K562 (cell line): ENCODE data around the gene EPS8.

Source experiments
- CBX3 ChIP-seq, 2 experiments: IDR thresholded peaks; 1 replicate in 1 of 2; 2 replicates in 1 of 2; pipeline ENCODE4 v1.6.1; 2012; ENCODE audit warnings: inconsistent platforms in 2 of 2, low read length in 2 of 2, borderline replicate concordance in 1 of 2, control low read depth in 1 of 2
- CHD2 ChIP-seq: IDR thresholded peaks from 2 replicates; pipeline ENCODE4 v1.6.1; 2011; ENCODE audit warnings: low read depth, low read length
- CREM ChIP-seq: IDR thresholded peaks from 2 replicates; pipeline ENCODE4 v1.6.1; 2014; ENCODE audit warnings: antibody characterized with exemption, low read depth
- DPF2 ChIP-seq: fragments of 450-650 bp; IDR thresholded peaks from 2 replicates; pipeline ENCODE4 v1.6.1; 2016
- KLF16 ChIP-seq: IDR thresholded peaks from 2 replicates; pipeline ENCODE4 v1.6.1; 2016; ENCODE audit warnings: antibody characterized with exemption
- RBM22 ChIP-seq: fragments of 200-400 bp; formaldehyde crosslinking; IDR thresholded peaks from 2 replicates; pipeline ENCODE4 v1.6.1; 2018; ENCODE audit warnings: low read length, low read depth; ENCODE audit not compliant: poor library complexity, severe bottlenecking
- SP2 ChIP-seq: IDR thresholded peaks from 2 replicates; pipeline ENCODE4 v1.6.1; 2011; ENCODE audit warnings: mild to moderate bottlenecking, low read depth, low read length, moderate library complexity; ENCODE audit not compliant: poor library complexity, severe bottlenecking; ENCODE audit errors: extremely low read depth
- TGIF2 ChIP-seq: sonication (generic); formaldehyde crosslinking; IDR thresholded peaks from 2 replicates; pipeline ENCODE4 v1.8.1; 2022; ENCODE audit warnings: mild to moderate bottlenecking, missing genetic modification reagents, moderate library complexity
- THRAP3 ChIP-seq: fragments of 450-650 bp; IDR thresholded peaks from 2 replicates; pipeline ENCODE4 v1.6.1; 2016; ENCODE audit warnings: mild to moderate bottlenecking, inconsistent platforms, borderline replicate concordance
- ZNF384 ChIP-seq: IDR thresholded peaks from 2 replicates; pipeline ENCODE4 v1.6.1; 2012; ENCODE audit warnings: low read depth, low read length, improper control_type of control experiment
- ZNF431 ChIP-seq: sonication (generic); formaldehyde crosslinking; IDR thresholded peaks from 2 replicates; pipeline ENCODE4 v1.8.0; 2022; ENCODE audit warnings: mild to moderate bottlenecking, missing genetic modification reagents
- ZSCAN32 ChIP-seq: fragments of 450-650 bp; formaldehyde crosslinking; IDR thresholded peaks from 2 replicates; pipeline ENCODE4 v1.4.0; 2020; ENCODE audit warnings: mild to moderate bottlenecking, moderate library complexity
- TF ChIP-seq, protein P1 (sequence below): sonication (generic); formaldehyde crosslinking; IDR thresholded peaks from 2 replicates; pipeline ENCODE4 v1.8.1; 2023; ENCODE audit warnings: mild to moderate bottlenecking, missing genetic modification reagents
- TF ChIP-seq, protein P2 (sequence below), 3 experiments: IDR thresholded peaks in 2 of 3; conservative IDR thresholded peaks in 1 of 3; 2 replicates each; pipeline ENCODE4 v1.5.1; 2011 to 2012; ENCODE audit warnings: low read length in 3 of 3, mild to moderate bottlenecking in 3 of 3, control low read depth in 2 of 3, improper control_type of control experiment in 1 of 3, inconsistent platforms in 1 of 3, low read depth in 1 of 3, mixed read lengths in 1 of 3, moderate library complexity in 1 of 3; ENCODE audit not compliant: insufficient read depth in 2 of 3

DNA sequence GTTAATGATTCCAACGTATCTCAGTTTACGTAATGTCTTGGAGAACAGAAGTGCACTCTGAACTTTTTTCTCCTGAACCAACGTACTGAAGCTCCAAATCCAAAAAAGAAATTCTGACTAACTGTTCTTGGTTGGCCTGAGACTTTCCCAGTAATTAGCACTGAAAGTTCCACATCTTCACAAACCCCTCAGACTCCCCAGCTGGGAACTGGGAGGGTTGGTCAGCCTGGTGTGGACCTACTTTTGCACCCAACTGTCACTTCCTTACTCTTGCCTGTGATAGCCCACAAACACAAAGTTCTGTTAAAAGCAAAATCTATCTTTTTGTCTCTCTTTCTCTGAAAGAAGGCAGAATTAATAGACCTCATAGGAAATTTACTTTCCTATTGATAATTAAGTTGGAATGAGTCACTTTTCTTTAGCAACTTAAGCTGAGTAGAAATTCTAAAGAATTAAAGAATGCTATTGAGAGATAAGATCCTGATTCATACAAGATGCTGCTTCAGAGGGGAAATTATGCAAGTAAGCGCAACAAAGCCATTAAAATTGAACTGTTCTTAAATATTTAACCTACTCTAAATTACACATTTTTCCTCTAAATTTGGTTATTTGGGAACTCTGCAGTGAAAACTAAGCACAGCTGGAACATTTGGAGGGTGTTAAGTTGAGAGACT lies 155.0 kb downstream of the EPS8 start:
- TF ChIP-seq THRAP3 (no peak), ZNF384 (no peak), CBX3 (IDR thresholded peaks at IDR 0.05; ENCODE audit: borderline replicate concordance in 1 of 2, low read length in 2 of 2) (no peak), ZNF431 (no peak), KLF16 (no peak), DPF2 (no peak), RBM22 (no peak), CHD2 (no peak), CREM (no peak), SP2 (no peak), ZSCAN32 (CRISPR knock-in tag) (no peak), TGIF2 (no peak)
- TF ChIP-seq, protein P1, sequence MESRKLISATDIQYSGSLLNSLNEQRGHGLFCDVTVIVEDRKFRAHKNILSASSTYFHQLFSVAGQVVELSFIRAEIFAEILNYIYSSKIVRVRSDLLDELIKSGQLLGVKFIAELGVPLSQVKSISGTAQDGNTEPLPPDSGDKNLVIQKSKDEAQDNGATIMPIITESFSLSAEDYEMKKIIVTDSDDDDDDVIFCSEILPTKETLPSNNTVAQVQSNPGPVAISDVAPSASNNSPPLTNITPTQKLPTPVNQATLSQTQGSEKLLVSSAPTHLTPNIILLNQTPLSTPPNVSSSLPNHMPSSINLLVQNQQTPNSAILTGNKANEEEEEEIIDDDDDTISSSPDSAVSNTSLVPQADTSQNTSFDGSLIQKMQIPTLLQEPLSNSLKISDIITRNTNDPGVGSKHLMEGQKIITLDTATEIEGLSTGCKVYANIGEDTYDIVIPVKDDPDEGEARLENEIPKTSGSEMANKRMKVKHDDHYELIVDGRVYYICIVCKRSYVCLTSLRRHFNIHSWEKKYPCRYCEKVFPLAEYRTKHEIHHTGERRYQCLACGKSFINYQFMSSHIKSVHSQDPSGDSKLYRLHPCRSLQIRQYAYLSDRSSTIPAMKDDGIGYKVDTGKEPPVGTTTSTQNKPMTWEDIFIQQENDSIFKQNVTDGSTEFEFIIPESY (CRISPR knock-in tag): no peak
- TF ChIP-seq, protein P2, sequence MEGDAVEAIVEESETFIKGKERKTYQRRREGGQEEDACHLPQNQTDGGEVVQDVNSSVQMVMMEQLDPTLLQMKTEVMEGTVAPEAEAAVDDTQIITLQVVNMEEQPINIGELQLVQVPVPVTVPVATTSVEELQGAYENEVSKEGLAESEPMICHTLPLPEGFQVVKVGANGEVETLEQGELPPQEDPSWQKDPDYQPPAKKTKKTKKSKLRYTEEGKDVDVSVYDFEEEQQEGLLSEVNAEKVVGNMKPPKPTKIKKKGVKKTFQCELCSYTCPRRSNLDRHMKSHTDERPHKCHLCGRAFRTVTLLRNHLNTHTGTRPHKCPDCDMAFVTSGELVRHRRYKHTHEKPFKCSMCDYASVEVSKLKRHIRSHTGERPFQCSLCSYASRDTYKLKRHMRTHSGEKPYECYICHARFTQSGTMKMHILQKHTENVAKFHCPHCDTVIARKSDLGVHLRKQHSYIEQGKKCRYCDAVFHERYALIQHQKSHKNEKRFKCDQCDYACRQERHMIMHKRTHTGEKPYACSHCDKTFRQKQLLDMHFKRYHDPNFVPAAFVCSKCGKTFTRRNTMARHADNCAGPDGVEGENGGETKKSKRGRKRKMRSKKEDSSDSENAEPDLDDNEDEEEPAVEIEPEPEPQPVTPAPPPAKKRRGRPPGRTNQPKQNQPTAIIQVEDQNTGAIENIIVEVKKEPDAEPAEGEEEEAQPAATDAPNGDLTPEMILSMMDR (IDR thresholded peaks at IDR 0.05 in 2 of 3, conservative IDR thresholded peaks at IDR 0.05 in 1 of 3; ENCODE audit: insufficient read depth in 2 of 3, low read depth in 1 of 3, low read length in 3 of 3): no peak
